Thyroid gland (tissue), 4 donors: ENCODE data around the gene PLIN5. TPM values are rescaled to one million over a fixed set of nuclear protein-coding genes. Genes with fewer than 3 reads are reported as not detected.

Experiments used
- DNase-seq, 2 donors: peaks; one replicate each; pipeline ENCODE4 v3.0.0-alpha.2; 2019
- H3K27ac ChIP-seq, 3 donors: fragments of 200-600 bp; sonication (generic); 1 replicate in 2 of 3; 2 replicates in 1 of 3; pipeline ENCODE4 v1.5.1; 2016 to 2019; ENCODE audit warnings: mild to moderate bottlenecking in 1 of 3, moderate library complexity in 1 of 3
- H3K27me3 ChIP-seq: fragments of 200-600 bp; sonication (generic); one replicate; pipeline ENCODE4 v1.5.1; 2019
- H3K36me3 ChIP-seq, 2 donors: fragments of 200-600 bp; sonication (generic); one replicate each; pipeline ENCODE4 v1.5.1; 2016 to 2019
- H3K4me1 ChIP-seq, 2 donors: fragments of 200-600 bp; sonication (generic); one replicate each; pipeline ENCODE4 v1.5.1; 2017 to 2019
- H3K4me3 ChIP-seq, 3 donors: fragments of 200-600 bp; sonication (generic); replicated peaks in 1 of 3; 1 replicate in 2 of 3; 2 replicates in 1 of 3; pipeline ENCODE4 v1.5.1; 2016; ENCODE audit warnings: mild to moderate bottlenecking in 1 of 3
- H3K9me3 ChIP-seq: fragments of 200-600 bp; sonication (generic); one replicate; pipeline ENCODE4 v1.5.1; 2017
- POLR2A ChIP-seq, 2 donors: fragments of 450-650 bp; IDR thresholded peaks; one replicate each; pipeline ENCODE4 v1.6.1; 2017; ENCODE audit warnings: antibody characterized with exemption in 2 of 2, mild to moderate bottlenecking in 2 of 2, moderate library complexity in 1 of 2
- WGBS, 2 donors: methylation state at CpG; one replicate each; pipeline ENCODE4 v1.1.5; 2017; 5-methylcytosine and 5-hydroxymethylcytosine counted together
- intact Hi-C: fragments of 100-400 bp; cut with DNase I; formaldehyde crosslinking; loops from one replicate; pipeline ENCODE4 v1.15.1; 2023
- total RNA-seq, 4 donors: library from RNA; depleted of rRNA; stranded (reverse); fragments of >200 nt; gene quantifications; one replicate each; pipeline ENCODE4 v1.2.3, GENCODE V29; 2016
- TF ChIP-seq, protein P1 (sequence below), 6 experiments: fragments of 200-600 bp in 3 of 6; fragments of 450-650 bp in 3 of 6; sonication (generic) in 3 of 6; IDR thresholded peaks; one replicate each; pipeline ENCODE4 v1.5.1; 2016 to 2019; ENCODE audit warnings: antibody characterized with exemption in 6 of 6, mild to moderate bottlenecking in 2 of 6, inconsistent platforms in 1 of 6, moderate library complexity in 1 of 6

The PLIN5 gene
- total RNA-seq, 4 donors from 2014 or later: 4.1 to 12.1 (median 7.8) TPM

DNA sequence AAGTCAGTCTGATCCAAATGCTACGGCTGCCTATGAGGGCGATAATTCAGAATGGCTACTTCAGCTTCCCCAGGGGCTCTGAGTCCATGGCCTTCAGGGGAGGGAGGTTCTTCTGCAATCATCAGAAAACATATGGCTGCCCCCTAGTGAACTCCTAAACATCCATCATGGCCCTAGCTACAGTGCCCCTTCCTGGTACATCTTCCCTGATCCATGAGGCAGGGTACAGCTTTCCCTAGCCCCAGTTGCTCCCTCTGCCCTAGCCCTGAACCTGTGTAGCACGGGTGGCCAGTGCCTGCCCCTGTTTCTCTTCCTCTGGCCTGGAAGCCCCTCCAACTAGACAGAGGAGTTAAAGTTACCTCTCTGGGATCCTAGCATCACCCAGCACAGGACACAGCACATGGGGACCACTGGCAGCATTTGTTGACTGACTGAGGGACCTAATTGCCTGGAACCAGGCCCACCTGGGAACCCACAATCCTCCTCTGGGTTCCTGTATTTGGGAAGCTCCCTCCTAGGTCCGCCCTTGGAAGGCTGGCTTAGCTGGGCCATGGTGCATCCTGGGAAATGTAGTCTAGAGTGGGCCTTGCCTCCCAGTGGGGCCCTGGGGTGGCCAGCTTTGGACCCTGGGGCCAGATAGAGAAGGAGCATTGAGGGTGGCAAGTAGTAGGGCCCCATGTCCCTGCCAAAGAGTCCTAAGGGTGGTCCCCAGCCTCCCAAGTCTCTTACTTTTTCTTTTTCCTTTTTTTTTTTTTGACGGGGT is 42.2 kb upstream of the PLIN5 start:
- Histone ChIP-seq H3K27ac (no peak overlapping the region), H3K4me3 (no peak overlapping the region), H3K9me3 (no peaks in the 10 kb centered on the region), H3K36me3 (no peaks in the 10 kb centered on the region), H3K27me3 (peaks cover 19% of the 10 kb centered on the region), H3K4me1 (peaks cover 0 to 8% of the 10 kb centered on the region in 2 donors)
- TF ChIP-seq, protein P1, sequence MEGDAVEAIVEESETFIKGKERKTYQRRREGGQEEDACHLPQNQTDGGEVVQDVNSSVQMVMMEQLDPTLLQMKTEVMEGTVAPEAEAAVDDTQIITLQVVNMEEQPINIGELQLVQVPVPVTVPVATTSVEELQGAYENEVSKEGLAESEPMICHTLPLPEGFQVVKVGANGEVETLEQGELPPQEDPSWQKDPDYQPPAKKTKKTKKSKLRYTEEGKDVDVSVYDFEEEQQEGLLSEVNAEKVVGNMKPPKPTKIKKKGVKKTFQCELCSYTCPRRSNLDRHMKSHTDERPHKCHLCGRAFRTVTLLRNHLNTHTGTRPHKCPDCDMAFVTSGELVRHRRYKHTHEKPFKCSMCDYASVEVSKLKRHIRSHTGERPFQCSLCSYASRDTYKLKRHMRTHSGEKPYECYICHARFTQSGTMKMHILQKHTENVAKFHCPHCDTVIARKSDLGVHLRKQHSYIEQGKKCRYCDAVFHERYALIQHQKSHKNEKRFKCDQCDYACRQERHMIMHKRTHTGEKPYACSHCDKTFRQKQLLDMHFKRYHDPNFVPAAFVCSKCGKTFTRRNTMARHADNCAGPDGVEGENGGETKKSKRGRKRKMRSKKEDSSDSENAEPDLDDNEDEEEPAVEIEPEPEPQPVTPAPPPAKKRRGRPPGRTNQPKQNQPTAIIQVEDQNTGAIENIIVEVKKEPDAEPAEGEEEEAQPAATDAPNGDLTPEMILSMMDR (IDR thresholded peaks at IDR 0.05): no peak
- TF ChIP-seq POLR2A (IDR thresholded peaks at IDR 0.05): no peak
- intact Hi-C loops: loop anchor here (5.0 kb wide), 1 partner anchor 60 kb away; the partner anchor contains the start of gene TNFAIP8L1
- DNase-seq: no peak
- 86 to 89% methylated on average over 5 of the region's 5 CpGs for WGBS, 2 donors

DNA sequence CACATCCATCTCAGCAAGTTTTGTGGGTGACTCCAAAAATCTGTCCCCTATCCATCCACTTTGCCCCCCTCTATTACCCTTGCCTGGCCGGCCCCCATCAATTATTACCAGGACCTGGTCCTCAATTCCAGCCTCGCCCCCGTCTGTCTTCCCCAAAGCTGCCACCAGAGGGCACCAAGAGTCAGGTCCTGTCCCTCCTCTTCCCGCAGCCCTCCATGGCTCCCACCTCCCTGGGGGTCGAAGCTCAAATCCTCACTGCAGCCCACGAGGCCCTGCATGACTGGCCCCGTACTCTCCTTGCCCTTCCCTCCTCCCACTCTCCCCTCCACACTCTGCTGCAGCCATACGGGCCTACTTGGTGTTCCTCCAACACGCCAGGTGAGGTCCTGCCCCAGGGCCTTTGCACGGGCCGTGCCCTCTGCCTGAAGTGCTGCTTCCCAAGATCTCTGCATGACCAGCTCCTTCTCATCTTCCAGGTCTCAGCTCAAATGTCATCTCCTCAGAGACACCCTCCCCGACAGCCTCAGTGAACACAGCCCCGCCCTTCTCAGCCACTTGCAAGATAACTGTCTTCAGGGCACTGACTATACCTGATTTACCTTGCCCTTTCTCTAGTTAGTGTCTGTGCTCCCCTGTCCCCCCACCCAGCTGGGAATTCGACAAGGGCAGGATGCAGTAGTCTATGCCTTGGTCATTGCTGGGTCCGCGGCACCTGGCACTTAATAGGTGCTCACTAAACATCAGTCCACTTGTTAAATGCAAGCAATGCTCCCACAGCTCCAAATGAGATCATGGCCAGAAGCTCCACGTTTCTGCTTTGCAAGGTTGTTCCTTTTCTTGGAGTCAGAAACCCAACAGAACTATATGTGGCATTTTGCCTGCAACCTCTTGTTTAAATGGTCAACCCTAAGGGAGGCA is 41.3 kb upstream of the PLIN5 start:
- H3K9me3 ChIP-seq: no peaks in the 10 kb centered on the region
- intact Hi-C loops: loop anchor here (5.0 kb wide), 1 partner anchor 61 kb away; the partner anchor contains the start of gene TNFAIP8L1
- peak; percentile 48 to 52 for DNase-seq
- peak overlapping the region in 1 of 3 donors; percentile 69 for H3K27ac ChIP-seq
- WGBS, 2 donors: 56 to 68% methylated on average over 16 to 17 of the region's 17 CpGs
- H3K4me1 ChIP-seq: peaks cover 0 to 8% of the 10 kb centered on the region in 2 donors
- H3K36me3 ChIP-seq: no peaks in the 10 kb centered on the region
- TF ChIP-seq, protein P1 (IDR thresholded peaks at IDR 0.05): peak in 5 of 6 experiments; percentile 20 to 65 (median 57)
- TF ChIP-seq POLR2A (IDR thresholded peaks at IDR 0.05): no peak
- H3K27me3 ChIP-seq: peaks cover 14% of the 10 kb centered on the region
- H3K4me3 ChIP-seq: no peak overlapping the region

- peak; percentile 15 to 17 for DNase-seq
- Histone ChIP-seq H3K4me1 (peaks cover 0 to 8% of the 10 kb centered on the region in 2 donors), H3K27ac (peak overlapping the region in 2 of 3 donors; percentile 56 to 69), H3K36me3 (no peaks in the 10 kb centered on the region), H3K9me3 (no peaks in the 10 kb centered on the region), H3K27me3 (peaks cover 7% of the 10 kb centered on the region), H3K4me3 (no peak overlapping the region)
- 42 to 46% methylated on average over 17 to 19 of the region's 19 CpGs for WGBS, 2 donors
- TF ChIP-seq POLR2A (IDR thresholded peaks at IDR 0.05): no peak
- TF ChIP-seq, protein P1 (IDR thresholded peaks at IDR 0.05): no peak
- intact Hi-C loops: loop anchor here (5.0 kb wide), 1 partner anchor 62 kb away; the partner anchor contains the start of gene TNFAIP8L1
Observed at GRCh38 chr19:4575267-4576015, 40.4 kb upstream of the PLIN5 start.

- Histone ChIP-seq H3K4me3 (no peak overlapping the region), H3K27me3 (no peaks in the 10 kb centered on the region), H3K9me3 (no peaks in the 10 kb centered on the region), H3K36me3 (no peaks in the 10 kb centered on the region), H3K4me1 (peaks cover 0 to 8% of the 10 kb centered on the region in 2 donors), H3K27ac (no peak overlapping the region)
- 81 to 82% methylated on average over 6 of the region's 6 CpGs for WGBS, 2 donors
- DNase-seq: no peak
- intact Hi-C loops: no loop called here
- TF ChIP-seq, protein P1 (IDR thresholded peaks at IDR 0.05): no peak
- no peak for TF ChIP-seq POLR2A (IDR thresholded peaks at IDR 0.05)
Observed at GRCh38 chr19:4573682-4574081, 38.7 kb upstream of the PLIN5 start.
